NCI-H1436 treated with DMSO at 0.1 percent for 48 hours (cell line): ENCODE data around the gene PLEKHD1.
"Not testable (repeated sequence)": the region's sequence is repeated elsewhere in the genome, so short reads cannot be mapped to it uniquely, and the experiment has no call there.

Experiments used
- DNase-seq: peaks from one replicate; lab custom pipeline; 2025; lab: John Stamatoyannopoulos, UW

PLEKHD1 gene

GRCh38 chr14:69481815-69482568 is 2.5 kb upstream of the PLEKHD1 start:
- no peak for DNase-seq

- no peak for DNase-seq
Observed at GRCh38 chr14:69483765-69484443, 624 bp upstream of the PLEKHD1 start.

GRCh38 chr14:69485315-69485660 is 760 bp downstream of the PLEKHD1 start:
- no peak for DNase-seq

GRCh38 chr14:69485701-69486100 is 1.2 kb downstream of the PLEKHD1 start:
- DNase-seq = no peak

- DNase-seq = no peak
Observed at GRCh38 chr14:69487226-69487625, 2.7 kb downstream of the PLEKHD1 start.

- DNase-seq = no peak
Observed at GRCh38 chr14:69487771-69488170, 3.2 kb downstream of the PLEKHD1 start.

- DNase-seq = no peak
Observed at GRCh38 chr14:69489495-69489894, 5.0 kb downstream of the PLEKHD1 start.

GRCh38 chr14:69490219-69490918 is 5.8 kb downstream of the PLEKHD1 start:
- DNase-seq = no peak

- DNase-seq = no peak
Observed at GRCh38 chr14:69491193-69491592, 6.7 kb downstream of the PLEKHD1 start.

- DNase-seq = no peak
Observed at GRCh38 chr14:69493038-69493437, 8.5 kb downstream of the PLEKHD1 start.

GRCh38 chr14:69493791-69494190 is 9.3 kb downstream of the PLEKHD1 start:
- no peak for DNase-seq

GRCh38 chr14:69495341-69495921 is 10.9 kb downstream of the PLEKHD1 start:
- no peak for DNase-seq

- DNase-seq = not testable (repeated sequence)
Observed at GRCh38 chr14:69497866-69498265, 13.3 kb downstream of the PLEKHD1 start.

- DNase-seq = not testable (repeated sequence)
Observed at GRCh38 chr14:69498286-69498685, 13.8 kb downstream of the PLEKHD1 start.

- DNase-seq = no peak
Observed at GRCh38 chr14:69499436-69499835, 14.9 kb downstream of the PLEKHD1 start.

GRCh38 chr14:69500096-69500495 is 15.6 kb downstream of the PLEKHD1 start:
- DNase-seq = no peak

GRCh38 chr14:69500736-69501135 is 16.2 kb downstream of the PLEKHD1 start:
- no peak for DNase-seq

GRCh38 chr14:69501423-69501838 is 16.9 kb downstream of the PLEKHD1 start:
- DNase-seq = no peak

- no peak for DNase-seq
Observed at GRCh38 chr14:69504775-69505174, 20.2 kb downstream of the PLEKHD1 start.

- no peak for DNase-seq
Observed at GRCh38 chr14:69505338-69506240, 21.1 kb downstream of the PLEKHD1 start.

- DNase-seq = no peak
Observed at GRCh38 chr14:69506241-69506595, 21.7 kb downstream of the PLEKHD1 start.
